ENCODE data around the gene EVI5. TPM values are rescaled to one million over a fixed set of nuclear protein-coding genes. Genes with fewer than 3 reads are reported as not detected.
"Not testable (repeated sequence)": the region's sequence is repeated elsewhere in the genome, so short reads cannot be mapped to it uniquely, and the experiment has no call there.

EVI5 gene
- total RNA-seq, 1 experiment from 2014 or later: 38.2 TPM

DNA sequence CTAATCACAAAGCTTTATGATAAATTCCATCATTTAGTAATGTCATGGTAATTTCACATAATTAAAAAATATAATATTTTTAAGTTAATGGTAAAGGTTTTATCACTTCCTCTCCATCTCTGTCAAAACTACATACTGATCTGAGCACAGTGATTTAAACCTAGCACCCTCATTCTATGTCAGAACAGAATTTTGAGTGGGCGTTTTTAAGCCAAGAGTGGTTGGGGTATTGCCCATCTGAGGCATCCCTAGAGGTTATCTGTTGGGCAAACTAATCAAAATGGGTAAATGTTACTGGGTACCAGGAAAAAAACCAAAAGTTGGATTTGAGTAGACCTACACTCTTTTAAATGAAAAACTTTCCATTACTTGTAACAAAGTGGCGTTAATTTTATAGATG is 197.5 kb downstream of the EVI5 start:
- intact Hi-C loops (cut with micrococcal nuclease): loop anchor here (10.0 kb wide), 1 partner anchor 103 kb away; the partner anchor contains the start of gene GFI1
- no peaks in the 10 kb centered on the region for H3K9me2 ChIP-seq (replicated peaks; ENCODE audit: low read length)
- peaks cover 33% of the 10 kb centered on the region for H3K4me1 ChIP-seq (ENCODE audit: insufficient read depth, low read length)
- H3K4me3 ChIP-seq (ENCODE audit: low read length): no peak overlapping the region
- TF ChIP-seq EZH2phosphoT487 (IDR thresholded peaks at IDR 0.05; ENCODE audit: borderline replicate concordance, low read length): no peak
- no peak for TF ChIP-seq EZH2 (IDR thresholded peaks at IDR 0.05; ENCODE audit: low read length, unreplicated experiment)
- TF ChIP-seq, protein P1, sequence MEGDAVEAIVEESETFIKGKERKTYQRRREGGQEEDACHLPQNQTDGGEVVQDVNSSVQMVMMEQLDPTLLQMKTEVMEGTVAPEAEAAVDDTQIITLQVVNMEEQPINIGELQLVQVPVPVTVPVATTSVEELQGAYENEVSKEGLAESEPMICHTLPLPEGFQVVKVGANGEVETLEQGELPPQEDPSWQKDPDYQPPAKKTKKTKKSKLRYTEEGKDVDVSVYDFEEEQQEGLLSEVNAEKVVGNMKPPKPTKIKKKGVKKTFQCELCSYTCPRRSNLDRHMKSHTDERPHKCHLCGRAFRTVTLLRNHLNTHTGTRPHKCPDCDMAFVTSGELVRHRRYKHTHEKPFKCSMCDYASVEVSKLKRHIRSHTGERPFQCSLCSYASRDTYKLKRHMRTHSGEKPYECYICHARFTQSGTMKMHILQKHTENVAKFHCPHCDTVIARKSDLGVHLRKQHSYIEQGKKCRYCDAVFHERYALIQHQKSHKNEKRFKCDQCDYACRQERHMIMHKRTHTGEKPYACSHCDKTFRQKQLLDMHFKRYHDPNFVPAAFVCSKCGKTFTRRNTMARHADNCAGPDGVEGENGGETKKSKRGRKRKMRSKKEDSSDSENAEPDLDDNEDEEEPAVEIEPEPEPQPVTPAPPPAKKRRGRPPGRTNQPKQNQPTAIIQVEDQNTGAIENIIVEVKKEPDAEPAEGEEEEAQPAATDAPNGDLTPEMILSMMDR (conservative IDR thresholded peaks at IDR 0.05; ENCODE audit: low read depth, low read length): no peak
- H4K20me1 ChIP-seq (ENCODE audit: low read length): no peaks in the 10 kb centered on the region
- no peak for ATAC-seq
- no peak overlapping the region for H3K4me2 ChIP-seq (ENCODE audit: low read length)
- DNase-seq: no peak
- no peaks in the 10 kb centered on the region for H3K36me3 ChIP-seq (ENCODE audit: low read depth, low read length)
- no TSS peak for BruUV-seq (replicated peaks)
- CTCF ChIA-PET: no interaction called here
- POLR2A ChIA-PET (ENCODE audit: unreplicated experiment): interaction anchor here (0.5 to 0.6 kb wide), 2 partner anchors 9 to 75 kb away, joined by 3 to 4 read pairs; no protein-coding TSS in a partner anchor
- H3K9ac ChIP-seq (ENCODE audit: low read length): no peak overlapping the region
- no peaks in the 10 kb centered on the region for H3K27me3 ChIP-seq (ENCODE audit: low read length)
- no peak overlapping the region for H2AFZ ChIP-seq (ENCODE audit: low read length)
- H3K27ac ChIP-seq (ENCODE audit: low read length): no peak overlapping the region
- no peaks in the 10 kb centered on the region for H3K79me2 ChIP-seq (ENCODE audit: low read length)
- H3K9me3 ChIP-seq (ENCODE audit: low read length): no peaks in the 10 kb centered on the region
- no peaks in the 10 kb centered on the region for H3F3A ChIP-seq (ENCODE audit: low read length, unreplicated experiment)

- TF ChIP-seq EZH2 (IDR thresholded peaks at IDR 0.05; ENCODE audit: low read length, unreplicated experiment): no peak
- no peak for TF ChIP-seq EZH2phosphoT487 (IDR thresholded peaks at IDR 0.05; ENCODE audit: borderline replicate concordance, low read length)
- TF ChIP-seq, protein P1 (conservative IDR thresholded peaks at IDR 0.05; ENCODE audit: low read depth, low read length): no peak
- H3K4me3 ChIP-seq (ENCODE audit: low read length): no peak overlapping the region
- no peaks in the 10 kb centered on the region for H3K36me3 ChIP-seq (ENCODE audit: low read depth, low read length)
- no peak overlapping the region for H3K9ac ChIP-seq (ENCODE audit: low read length)
- H3K79me2 ChIP-seq (ENCODE audit: low read length): no peaks in the 10 kb centered on the region
- POLR2A ChIA-PET (ENCODE audit: unreplicated experiment): no interaction called here
- no peaks in the 10 kb centered on the region for H3F3A ChIP-seq (ENCODE audit: low read length, unreplicated experiment)
- H3K4me1 ChIP-seq (ENCODE audit: insufficient read depth, low read length): peaks cover 33% of the 10 kb centered on the region
- no peak overlapping the region for H3K27ac ChIP-seq (ENCODE audit: low read length)
- H3K9me2 ChIP-seq (replicated peaks; ENCODE audit: low read length): no peaks in the 10 kb centered on the region
- H3K27me3 ChIP-seq (ENCODE audit: low read length): no peaks in the 10 kb centered on the region
- no peaks in the 10 kb centered on the region for H4K20me1 ChIP-seq (ENCODE audit: low read length)
- ATAC-seq (peak; percentile 40), DNase-seq (peak; percentile 59)
- no peak overlapping the region for H2AFZ ChIP-seq (ENCODE audit: low read length)
- H3K9me3 ChIP-seq (ENCODE audit: low read length): no peaks in the 10 kb centered on the region
- no peak overlapping the region for H3K4me2 ChIP-seq (ENCODE audit: low read length)
- no TSS peak for BruUV-seq (replicated peaks)
- CTCF ChIA-PET: no interaction called here
- intact Hi-C loops (cut with micrococcal nuclease): loop anchor here (10.0 kb wide), 1 partner anchor 101 kb away; the partner anchor contains the start of gene GFI1
Measured at GRCh38 chr1:92585831-92586230, 199.1 kb downstream of the EVI5 start.

DNA sequence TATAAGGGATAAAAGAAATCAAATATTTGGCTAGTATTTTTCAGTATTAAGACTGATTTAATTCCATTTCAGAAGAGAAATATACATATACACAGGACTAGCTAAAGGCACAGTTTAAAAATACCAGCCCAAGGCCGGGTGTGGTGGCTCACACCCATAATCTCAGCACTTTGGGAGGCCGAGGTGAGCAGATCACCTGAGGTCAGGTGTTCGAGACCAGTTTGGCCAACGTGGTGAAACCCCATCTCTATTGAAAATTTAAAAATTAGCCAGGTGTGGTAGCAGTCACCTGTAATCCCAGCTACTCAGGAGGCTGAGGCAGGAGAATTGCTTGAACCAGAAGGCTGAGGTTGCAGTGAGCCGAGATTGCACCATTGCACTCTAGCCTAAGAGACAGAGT is 200.1 kb downstream of the EVI5 start:
- H3K4me2 ChIP-seq (ENCODE audit: low read length): peak overlapping the region; percentile 63; the same call in 1 of the 2 replicates
- H3K9me2 ChIP-seq (replicated peaks; ENCODE audit: low read length); DNase-seq; H3K27me3 ChIP-seq (ENCODE audit: low read length); H3F3A ChIP-seq (ENCODE audit: low read length, unreplicated experiment); H3K4me3 ChIP-seq (ENCODE audit: low read length); H3K36me3 ChIP-seq (ENCODE audit: low read depth, low read length); H3K9ac ChIP-seq (ENCODE audit: low read length); H4K20me1 ChIP-seq (ENCODE audit: low read length); BruUV-seq (replicated peaks); H2AFZ ChIP-seq (ENCODE audit: low read length); H3K9me3 ChIP-seq (ENCODE audit: low read length); H3K79me2 ChIP-seq (ENCODE audit: low read length); POLR2A ChIA-PET (ENCODE audit: unreplicated experiment): not testable (repeated sequence)
- intact Hi-C loops (cut with micrococcal nuclease): loop anchor here (10.0 kb wide), 1 partner anchor 100 kb away; the partner anchor contains the start of gene GFI1
- CTCF ChIA-PET: interaction anchor here (0.6 kb wide), 1 partner anchor 263 kb away, joined by 5 read pairs; no protein-coding TSS in a partner anchor
- peak; percentile 41 for ATAC-seq
- H3K4me1 ChIP-seq (ENCODE audit: insufficient read depth, low read length): peaks cover 33% of the 10 kb centered on the region
- H3K27ac ChIP-seq (ENCODE audit: low read length): peak overlapping the region; percentile 28

All from PC-3 (cell line).